OCI-LY3 (cell line): ENCODE results near the gene AGAP1.

Source experiments
- H2AFZ ChIP-seq: fragments of 200-600, 300-600 bp; shearing (Covaris generic); 2 replicates; pipeline ENCODE4 v1.6.0; 2014; ENCODE audit warnings: antibody characterized with exemption, low read depth, low read length
- H3K27ac ChIP-seq: fragments of 200-600, 300-600 bp; sonication (generic); 2 replicates; pipeline ENCODE4 v1.5.1; 2014; ENCODE audit warnings: mild to moderate bottlenecking, low read length, moderate library complexity, mixed read lengths
- H3K27me3 ChIP-seq: fragments of 200-600, 300-600 bp; sonication (generic); 2 replicates; pipeline ENCODE4 v1.6.1; 2014; ENCODE audit warnings: low read depth, low read length, mixed read lengths
- H3K36me3 ChIP-seq: fragments of 200-600, 300-600 bp; sonication (generic); replicated peaks from 2 replicates; pipeline ENCODE3; 2014; ENCODE audit warnings: low read depth, low read length, mixed read lengths
- H3K4me1 ChIP-seq: fragments of 300-600, 200-600 bp; sonication (generic); 2 replicates; pipeline ENCODE4 v1.6.1; 2014; ENCODE audit warnings: low read length, mixed read lengths
- H3K4me2 ChIP-seq: fragments of 200-600, 300-600 bp; sonication (generic); 2 replicates; pipeline ENCODE4 v1.6.1; 2014; ENCODE audit warnings: low read length, mixed read lengths
- H3K4me3 ChIP-seq: fragments of 300-600, 200-600 bp; sonication (generic); 2 replicates; pipeline ENCODE4 v1.5.1; 2014; ENCODE audit warnings: antibody characterized with exemption, mild to moderate bottlenecking, low read length, moderate library complexity
- H3K79me2 ChIP-seq: fragments of 300-600, 200-600 bp; shearing (Covaris generic); 2 replicates; pipeline ENCODE4 v1.6.1; 2014; ENCODE audit warnings: mild to moderate bottlenecking, low read length, mixed read lengths
- H3K9ac ChIP-seq: fragments of 300-600, 200-600 bp; shearing (Covaris generic); 2 replicates; pipeline ENCODE4 v1.6.0; 2014; ENCODE audit warnings: mild to moderate bottlenecking, low read length, moderate library complexity
- H3K9me3 ChIP-seq: fragments of 200-600, 300-600 bp; shearing (Covaris generic); 2 replicates; pipeline ENCODE4 v1.6.1; 2014; ENCODE audit warnings: low read length, mixed read lengths; ENCODE audit not compliant: insufficient read depth
- H4K20me1 ChIP-seq: fragments of 200-600, 300-600 bp; sonication (generic); 2 replicates; pipeline ENCODE4 v1.6.1; 2016; ENCODE audit warnings: low read length, mixed read lengths; ENCODE audit not compliant: insufficient read depth
- CTCF ChIP-seq: fragments of 200-600, 300-600 bp; sonication (generic); IDR thresholded peaks from 2 replicates; pipeline ENCODE4 v1.5.1; 2014; ENCODE audit warnings: antibody characterized with exemption, low read length, low read depth
- EZH2phosphoT487 ChIP-seq: fragments of 200-600 bp; shearing (Covaris generic); IDR thresholded peaks from 2 replicates; pipeline ENCODE4 v1.6.1; 2018; ENCODE audit warnings: antibody characterized with exemption, mixed run types, low read depth

AGAP1 gene

GRCh38 chr2:236164925-236165841 is 671.3 kb downstream of the AGAP1 start:
- Histone ChIP-seq H3K79me2 (no peaks in the 10 kb centered on the region), H3K27me3 (no peaks in the 10 kb centered on the region), H3K36me3 (no peaks in the 10 kb centered on the region), H3K4me1 (no peaks in the 10 kb centered on the region), H3K9ac (no peak overlapping the region), H3K27ac (no peak overlapping the region), H3K4me3 (no peak overlapping the region), H3K9me3 (no peaks in the 10 kb centered on the region), H3K4me2 (no peak overlapping the region), H2AFZ (no peak overlapping the region), H4K20me1 (no peaks in the 10 kb centered on the region)
- no peak for TF ChIP-seq CTCF

DNA sequence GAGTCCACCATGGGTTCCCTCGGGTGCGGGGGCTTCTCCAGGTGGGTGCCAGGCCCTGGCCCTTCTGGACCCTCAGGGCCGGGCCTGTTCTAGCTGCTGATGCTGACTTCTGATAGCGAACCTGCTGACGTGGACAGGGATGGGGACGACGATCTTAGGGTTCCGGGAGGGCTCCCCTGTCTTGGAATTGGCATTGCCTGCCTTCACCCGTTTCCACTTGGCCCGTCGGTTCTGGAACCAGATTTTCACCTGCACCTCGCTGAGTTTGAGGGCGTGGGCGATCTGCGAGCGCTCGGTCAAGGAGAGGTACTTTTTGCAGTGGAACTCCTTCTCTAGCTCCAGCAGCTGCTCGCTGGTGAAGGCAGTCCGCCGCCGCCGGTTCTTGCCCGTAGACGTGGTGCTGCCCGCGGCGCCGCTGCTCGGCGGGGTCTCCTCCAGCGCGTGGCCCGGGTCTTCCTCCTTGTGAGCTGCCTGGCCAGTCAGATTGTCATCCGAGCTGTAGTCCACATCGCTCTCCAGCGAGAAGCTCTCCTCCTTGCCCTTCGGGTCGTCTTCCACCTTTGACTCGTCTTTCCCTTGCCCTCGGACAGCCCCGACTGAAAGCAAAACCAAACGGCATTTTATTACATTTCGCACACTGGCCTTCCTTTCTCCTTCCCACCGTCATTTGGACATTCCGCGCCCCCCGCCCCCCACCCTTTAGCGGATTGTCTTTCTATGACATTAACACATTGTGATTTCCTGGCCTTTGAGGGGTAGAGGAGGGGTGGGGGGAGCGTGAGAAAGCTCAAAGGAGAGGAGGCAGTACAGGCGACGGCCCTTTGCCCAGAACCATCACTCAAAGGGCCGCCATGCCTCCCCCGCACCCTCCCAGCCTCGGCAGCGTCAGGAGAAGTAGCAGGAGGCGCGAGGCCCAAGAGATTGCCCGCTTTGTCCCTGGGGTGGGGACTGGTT is 672.3 kb downstream of the AGAP1 start:
- no peaks in the 10 kb centered on the region for H3K36me3 ChIP-seq
- H3K9me3 ChIP-seq = no peaks in the 10 kb centered on the region
- H3K9ac ChIP-seq = no peak overlapping the region
- H3K27me3 ChIP-seq = no peaks in the 10 kb centered on the region
- no peak overlapping the region for H3K27ac ChIP-seq
- no peaks in the 10 kb centered on the region for H3K4me1 ChIP-seq
- H3K4me3 ChIP-seq = no peak overlapping the region
- H4K20me1 ChIP-seq = no peaks in the 10 kb centered on the region
- TF ChIP-seq CTCF = no peak
- TF ChIP-seq EZH2phosphoT487 = no peak
- H3K4me2 ChIP-seq = no peak overlapping the region
- no peaks in the 10 kb centered on the region for H3K79me2 ChIP-seq
- no peak overlapping the region for H2AFZ ChIP-seq

GRCh38 chr2:236166796-236167296 is 673.0 kb downstream of the AGAP1 start:
- H3K79me2 ChIP-seq = no peaks in the 10 kb centered on the region
- H4K20me1 ChIP-seq = no peaks in the 10 kb centered on the region
- no peak for TF ChIP-seq EZH2phosphoT487
- no peak for TF ChIP-seq CTCF
- H3K36me3 ChIP-seq = no peaks in the 10 kb centered on the region
- no peak overlapping the region for H3K4me2 ChIP-seq
- no peak overlapping the region for H3K27ac ChIP-seq
- no peak overlapping the region for H2AFZ ChIP-seq
- no peaks in the 10 kb centered on the region for H3K9me3 ChIP-seq
- no peak overlapping the region for H3K4me3 ChIP-seq
- no peaks in the 10 kb centered on the region for H3K27me3 ChIP-seq
- H3K4me1 ChIP-seq = no peaks in the 10 kb centered on the region
- no peak overlapping the region for H3K9ac ChIP-seq
